Epithelial cell of esophagus (primary cell): Measurements from ENCODE around the gene LRRC74A.

Experiments used
- DNase-seq: peaks from one replicate; pipeline ENCODE4 v3.0.0; 2010; ENCODE audit warnings: low read depth
- H3K4me3 ChIP-seq: 2 replicates; pipeline ENCODE4 v1.5.1; 2011; ENCODE audit warnings: mild to moderate bottlenecking, low read length, control low read depth
- CTCF ChIP-seq: IDR thresholded peaks from 2 replicates; pipeline ENCODE4 v1.5.1; 2011; ENCODE audit warnings: low read depth, mild to moderate bottlenecking, low read length, control low read depth, inconsistent platforms; ENCODE audit not compliant: insufficient read depth; ENCODE audit errors: missing control alignments

Gene LRRC74A

GRCh38 chr14:76844223-76844622, 18.0 kb downstream of the LRRC74A start:
- TF ChIP-seq CTCF: peak; percentile 33
- no peak overlapping the region for H3K4me3 ChIP-seq
- DNase-seq: peak; percentile 30

- TF ChIP-seq CTCF: no peak
- H3K4me3 ChIP-seq: no peak overlapping the region
- DNase-seq: no peak
Observed at GRCh38 chr14:76846331-76847047, 20.3 kb downstream of the LRRC74A start.

GRCh38 chr14:76848879-76849278, 22.7 kb downstream of the LRRC74A start:
- TF ChIP-seq CTCF: no peak

GRCh38 chr14:76855066-76855465, 28.9 kb downstream of the LRRC74A start:
- DNase-seq: no peak
- no peak overlapping the region for H3K4me3 ChIP-seq
- TF ChIP-seq CTCF: no peak

More at GRCh38 chr14:76848879-76849278, 22.7 kb downstream of the LRRC74A start:
- DNase-seq: no peak
- no peak overlapping the region for H3K4me3 ChIP-seq

- DNase-seq: no peak
- TF ChIP-seq CTCF: no peak
- no peak overlapping the region for H3K4me3 ChIP-seq
Observed at GRCh38 chr14:76856769-76857168, 30.6 kb downstream of the LRRC74A start.

GRCh38 chr14:76861574-76862255, 35.5 kb downstream of the LRRC74A start:
- no peak overlapping the region for H3K4me3 ChIP-seq
- TF ChIP-seq CTCF: no peak
- DNase-seq: no peak
